K562 treated with DMSO at 1 percent for 24 hours (cell line): ENCODE results near the gene SOAT1. TPM values are rescaled to one million over a fixed set of nuclear protein-coding genes. Genes with fewer than 3 reads are reported as not detected.

ENCODE experiments used
- total RNA-seq: library from RNA; unstranded; fragments of 300-600 nt; gene quantifications from 2 replicates; pipeline ENCODE4 v1.2.3, GENCODE V29; 2022; ENCODE audit warnings: low read depth; ENCODE audit not compliant: insufficient read depth

Gene SOAT1
- 15.8 and 22.0 TPM in 2 replicates for total RNA-seq

GRCh38 chr1:179293340-179294327, at the start of gene SOAT1:
Gene SOAT1, plus strand, starts transcription at chr1:179293797. Its CDS starts 8,888 bp downstream, at chr1:179302685.

GRCh38 chr1:179365342-179366092, 71.9 kb downstream of the SOAT1 start, which contains the start of gene AXDND1:
Gene AXDND1, plus strand, starts transcription at chr1:179365971. Its CDS starts 539 bp downstream, at chr1:179366510.

Other genes with a start within 250 kb of the SOAT1 start
- 68.2 and 72.5 TPM in 2 replicates for gene TOR3A, start 211.7 kb upstream of the SOAT1 start, total RNA-seq
- gene ABL2, start 64.1 kb upstream of the SOAT1 start, total RNA-seq = 7.8 and 9.3 TPM in 2 replicates
- not detected in 2 replicates for gene AXDND1, start 72.2 kb downstream of the SOAT1 start, total RNA-seq